Pancreas (tissue), 10 donors: Measurements from ENCODE around the gene B4GALT6. TPM values are rescaled to one million over a fixed set of nuclear protein-coding genes. Genes with fewer than 3 reads are reported as not detected.

Experiments used
- ATAC-seq, 4 donors: fragments of 200-7000 bp; cut with Tn5 transposase; one replicate each; pipeline versions ENCODE4 v1.8.0 to v1.9.1; 2020; ENCODE audit warnings: mild to moderate bottlenecking in 4 of 4, moderate library complexity in 4 of 4
- DNase-seq, 6 donors: peaks; one replicate each; pipeline ENCODE4 v3.0.0-alpha.2; 2020
- FAIRE-seq: peaks from 2 replicates; lab custom pipeline; 2012; peaks lifted over from hg19 to GRCh38; lab: Jason Lieb, UNC
- H3K27ac ChIP-seq, 4 donors: fragments of 200-600 bp; sonication (generic); 1 replicate in 3 of 4; 2 replicates in 1 of 4; pipeline versions ENCODE4 v1.5.0 to v1.8.0; 2020
- H3K27me3 ChIP-seq, 4 donors: fragments of 200-600 bp; one replicate each; pipeline ENCODE4 v1.8.0; 2021
- H3K36me3 ChIP-seq, 3 donors: fragments of 200-600 bp; sonication (generic) in 1 of 3; one replicate each; pipeline versions ENCODE4 v1.5.0 to v1.8.0; 2020 to 2021
- H3K4me1 ChIP-seq, 3 donors: fragments of 200-600 bp; one replicate each; pipeline ENCODE4 v1.8.0; 2021
- H3K4me3 ChIP-seq, 4 donors: fragments of 200-600 bp; sonication (generic) in 2 of 4; one replicate each; pipeline versions ENCODE4 v1.5.0 to v1.8.0; 2020 to 2021
- H3K9me3 ChIP-seq, 4 donors: fragments of 200-600 bp; one replicate each; pipeline ENCODE4 v1.8.0; 2021
- CTCF ChIP-seq, 4 donors: fragments of 200-600 bp; sonication (generic) in 3 of 4; IDR thresholded peaks; one replicate each; pipeline versions ENCODE4 v1.5.0 to v1.8.0; 2021; ENCODE audit warnings: antibody characterized with exemption in 4 of 4
- WGBS, 2 donors: extraction: QIAGEN DNeasy Blood & Tissue Kit; methylation state at CpG; one replicate each; pipeline ENCODE4 v1.1.7; 2013; 5-methylcytosine and 5-hydroxymethylcytosine counted together
- intact Hi-C, 3 donors: fragments of 100-400 bp; cut with DNase I; formaldehyde crosslinking; loops; one replicate each; pipeline versions ENCODE4 v1.11.1 to v1.14.2; 2022
- polyA plus RNA-seq, 2 donors: library from polyadenylated mRNA; stranded (reverse); fragments of 200-250 nt; gene quantifications; one replicate each; pipeline ENCODE4 v1.2.3, GENCODE V29; 2013
- total RNA-seq, 6 donors: library from RNA; stranded (reverse); fragmentation: NEBNext Ultra II Directional in 4 of 6; extraction: Animal tissue kit (Norgen Biotek cat#: 25700) in 4 of 6; gene quantifications; one replicate each; pipeline versions ENCODE4 v1.2.1 to v1.2.4, GENCODE V29; 2021 to 2023
- donor health status: healthy with polysubstance abuse.
- donor health status: DM: no; HTN: no; CAD: no; lungs with moderate emphysema.
- donor health status: DM: no; HTN: no; CAD: no.
- donor health status: control.
- donor health status: control.
- donor health status: Bipolar disorder and iron deficiency.
- donor health status: DM: yes; HTN: yes; CAD: no.
- donor health status: DM: no; HTN: no; CAD: no.
- donor health status: DM: no; HTN: no; CAD: no.
- donor health status: DM: yes; HTN: yes; CAD: no.

The B4GALT6 gene
- total and polyA plus RNA-seq, 8 donors: 0.79 to 4.6 (median 2.8) TPM

DNA sequence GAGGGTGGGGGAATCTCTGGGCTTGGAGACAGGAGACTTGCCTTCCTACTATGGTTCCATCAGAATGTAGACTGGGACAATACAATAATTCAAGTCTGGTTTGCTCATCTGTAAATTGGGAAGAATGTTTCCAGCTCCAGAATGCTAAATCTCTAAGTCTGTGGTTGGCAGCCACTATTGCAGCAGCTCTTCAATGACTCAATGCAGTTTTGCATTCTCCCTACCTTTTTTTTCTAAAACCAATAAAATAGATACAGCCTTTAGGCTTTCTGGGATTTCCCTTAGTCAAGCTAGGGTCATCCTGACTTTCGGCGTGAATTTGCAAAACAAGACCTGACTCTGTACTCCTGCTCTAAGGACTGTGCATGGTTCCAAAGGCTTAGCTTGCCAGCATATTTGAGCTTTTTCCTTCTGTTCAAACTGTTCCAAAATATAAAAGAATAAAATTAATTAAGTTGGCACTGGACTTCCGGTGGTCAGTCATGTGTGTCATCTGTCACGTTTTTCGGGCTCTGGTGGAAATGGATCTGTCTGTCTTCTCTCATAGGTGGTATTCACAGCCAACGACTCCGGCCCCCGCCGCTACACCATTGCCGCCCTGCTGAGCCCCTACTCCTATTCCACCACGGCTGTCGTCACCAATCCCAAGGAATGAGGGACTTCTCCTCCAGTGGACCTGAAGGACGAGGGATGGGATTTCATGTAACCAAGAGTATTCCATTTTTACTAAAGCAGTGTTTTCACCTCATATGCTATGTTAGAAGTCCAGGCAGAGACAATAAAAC lies 86.2 kb downstream of the B4GALT6 start:
- Histone ChIP-seq H3K4me3 (no peak overlapping the region), H3K4me1 (no peaks in the 10 kb centered on the region), H3K27me3 (no peaks in the 10 kb centered on the region), H3K27ac (no peak overlapping the region), H3K9me3 (no peaks in the 10 kb centered on the region), H3K36me3 (no peaks in the 10 kb centered on the region)
- 92 to 95% methylated on average over 13 of the region's 13 CpGs for WGBS, 2 donors
- intact Hi-C loops: no loop called here
- ATAC-seq: no peak
- no peak for FAIRE-seq
- no peak for TF ChIP-seq CTCF (IDR thresholded peaks at IDR 0.05)
- DNase-seq: no peak

DNA sequence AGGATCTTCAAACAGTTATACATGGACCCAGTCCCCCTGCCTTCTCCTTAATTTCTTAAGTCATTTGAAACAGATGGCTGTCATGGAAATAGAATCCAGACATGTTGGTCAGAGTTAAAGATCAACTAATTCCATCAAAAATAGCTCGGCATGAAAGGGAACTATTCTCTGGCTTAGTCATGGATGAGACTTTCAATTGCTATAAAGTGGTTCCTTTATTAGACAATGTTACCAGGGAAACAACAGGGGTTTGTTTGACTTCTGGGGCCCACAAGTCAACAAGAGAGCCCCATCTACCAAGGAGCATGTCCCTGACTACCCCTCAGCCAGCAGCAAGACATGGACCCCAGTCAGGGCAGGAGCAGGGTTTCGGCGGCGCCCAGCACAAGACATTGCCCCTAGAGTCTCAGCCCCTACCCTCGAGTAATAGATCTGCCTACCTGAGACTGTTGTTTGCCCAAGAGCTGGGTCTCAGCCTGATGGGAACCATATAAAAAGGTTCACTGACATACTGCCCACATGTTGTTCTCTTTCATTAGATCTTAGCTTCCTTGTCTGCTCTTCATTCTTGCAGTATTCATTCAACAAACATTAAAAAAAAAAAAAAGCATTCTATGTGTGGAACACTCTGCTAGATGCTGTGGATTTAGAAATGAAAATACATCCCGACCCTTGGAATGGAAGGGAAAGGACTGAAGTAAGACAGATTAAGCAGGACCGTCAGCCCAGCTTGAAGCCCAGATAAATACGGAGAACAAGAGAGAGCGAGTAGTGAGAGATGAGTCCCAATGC lies 88.1 kb downstream of the B4GALT6 start:
- no peak for FAIRE-seq
- ATAC-seq: peak in 1 of 4 donors; percentile 36
- H3K27me3 ChIP-seq: no peaks in the 10 kb centered on the region
- no peak overlapping the region for H3K27ac ChIP-seq
- intact Hi-C loops: no loop called here
- no peak for TF ChIP-seq CTCF (IDR thresholded peaks at IDR 0.05)
- peaks cover 0 to 2% (median 2%) of the 10 kb centered on the region in 3 donors for H3K4me1 ChIP-seq
- H3K4me3 ChIP-seq: no peak overlapping the region
- no peaks in the 10 kb centered on the region for H3K9me3 ChIP-seq
- DNase-seq: no peak
- H3K36me3 ChIP-seq: no peaks in the 10 kb centered on the region
- 80 to 83% methylated on average over 9 of the region's 9 CpGs for WGBS, 2 donors

DNA sequence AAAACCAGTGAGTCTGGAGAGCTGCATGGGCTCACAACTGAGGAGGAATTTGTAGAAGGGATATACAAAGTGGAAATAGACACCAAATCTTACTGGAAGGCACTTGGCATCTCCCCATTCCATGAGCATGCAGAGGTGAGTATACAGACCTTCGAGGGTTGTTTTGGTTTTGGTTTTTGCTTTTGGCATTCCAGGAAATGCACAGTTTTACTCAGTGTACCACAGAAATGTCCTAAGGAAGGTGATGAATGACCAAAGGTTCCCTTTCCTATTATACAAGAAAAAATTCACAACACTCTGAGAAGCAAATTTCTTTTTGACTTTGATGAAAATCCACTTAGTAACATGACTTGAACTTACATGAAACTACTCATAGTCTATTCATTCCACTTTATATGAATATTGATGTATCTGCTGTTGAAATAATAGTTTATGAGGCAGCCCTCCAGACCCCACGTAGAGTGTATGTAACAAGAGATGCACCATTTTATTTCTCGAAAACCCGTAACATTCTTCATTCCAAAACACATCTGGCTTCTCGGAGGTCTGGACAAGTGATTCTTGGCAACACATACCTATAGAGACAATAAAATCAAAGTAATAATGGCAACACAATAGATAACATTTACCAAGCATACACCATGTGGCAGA lies 89.1 kb downstream of the B4GALT6 start:
- no peaks in the 10 kb centered on the region for H3K9me3 ChIP-seq
- FAIRE-seq (no peak), ATAC-seq (no peak), DNase-seq (no peak)
- no peaks in the 10 kb centered on the region for H3K27me3 ChIP-seq
- no peak overlapping the region for H3K27ac ChIP-seq
- WGBS, 2 donors: 84 to 87% methylated on average over 5 of the region's 5 CpGs
- H3K36me3 ChIP-seq: no peaks in the 10 kb centered on the region
- no peak overlapping the region for H3K4me3 ChIP-seq
- TF ChIP-seq CTCF (IDR thresholded peaks at IDR 0.05): no peak
- H3K4me1 ChIP-seq: peaks cover 0 to 8% (median 7%) of the 10 kb centered on the region in 3 donors
- intact Hi-C loops: no loop called here

DNA sequence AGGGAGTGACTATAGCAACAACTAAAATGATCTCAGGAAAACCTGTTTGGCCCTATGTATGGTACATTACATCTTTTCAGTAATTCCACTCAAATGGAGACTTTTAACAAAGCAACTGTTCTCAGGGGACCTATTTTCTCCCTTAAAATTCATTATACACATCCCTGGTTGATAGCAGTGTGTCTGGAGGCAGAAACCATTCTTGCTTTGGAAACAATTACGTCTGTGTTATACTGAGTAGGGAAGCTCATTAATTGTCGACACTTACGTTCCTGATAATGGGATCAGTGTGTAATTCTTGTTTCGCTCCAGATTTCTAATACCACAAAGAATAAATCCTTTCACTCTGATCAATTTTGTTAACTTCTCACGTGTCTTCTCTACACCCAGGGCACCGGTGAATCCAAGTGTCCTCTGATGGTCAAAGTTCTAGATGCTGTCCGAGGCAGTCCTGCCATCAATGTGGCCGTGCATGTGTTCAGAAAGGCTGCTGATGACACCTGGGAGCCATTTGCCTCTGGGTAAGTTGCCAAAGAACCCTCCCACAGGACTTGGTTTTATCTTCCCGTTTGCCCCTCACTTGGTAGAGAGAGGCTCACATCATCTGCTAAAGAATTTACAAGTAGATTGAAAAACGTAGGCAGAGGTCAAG lies 91.7 kb downstream of the B4GALT6 start:
- ATAC-seq (no peak), DNase-seq (no peak), FAIRE-seq (no peak)
- Histone ChIP-seq H3K27me3 (no peaks in the 10 kb centered on the region), H3K4me1 (peaks cover 0 to 8% (median 7%) of the 10 kb centered on the region in 3 donors), H3K9me3 (no peaks in the 10 kb centered on the region), H3K4me3 (no peak overlapping the region), H3K36me3 (no peaks in the 10 kb centered on the region), H3K27ac (no peak overlapping the region)
- no peak for TF ChIP-seq CTCF (IDR thresholded peaks at IDR 0.05)
- WGBS, 2 donors: 88 to 92% methylated on average over 10 of the region's 10 CpGs
- intact Hi-C loops: no loop called here
